HG02840 (cell line): ENCODE results near the gene ESPNL.

Source experiments
- ATAC-seq: cut with Tn5 transposase; IDR thresholded peaks from one replicate; pipeline ENCODE4 v1.9.1; 2021; ENCODE audit warnings: mild to moderate bottlenecking, moderate library complexity, moderate number of reproducible peaks; ENCODE audit not compliant: unreplicated experiment, low FRiP score

ESPNL gene

DNA sequence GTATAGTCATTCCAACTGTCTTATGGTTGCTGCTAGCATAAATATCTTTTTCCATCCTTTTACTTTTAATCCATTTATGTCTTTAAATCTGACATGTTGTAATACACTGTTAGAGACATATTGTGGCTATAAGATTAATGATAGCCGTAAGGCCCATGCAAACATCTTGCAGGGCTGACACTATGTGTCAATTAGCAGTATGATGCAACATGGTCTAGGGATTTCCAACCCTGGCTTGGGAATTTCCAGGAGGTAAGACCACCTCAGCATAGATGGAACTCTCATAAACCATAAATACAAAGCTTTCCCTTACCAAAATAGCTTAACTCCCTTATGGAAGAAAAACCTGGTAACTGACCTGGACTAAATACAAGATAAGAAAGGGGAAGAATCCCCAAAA is 22.8 kb upstream of the ESPNL start:
- ATAC-seq, result no peak

DNA sequence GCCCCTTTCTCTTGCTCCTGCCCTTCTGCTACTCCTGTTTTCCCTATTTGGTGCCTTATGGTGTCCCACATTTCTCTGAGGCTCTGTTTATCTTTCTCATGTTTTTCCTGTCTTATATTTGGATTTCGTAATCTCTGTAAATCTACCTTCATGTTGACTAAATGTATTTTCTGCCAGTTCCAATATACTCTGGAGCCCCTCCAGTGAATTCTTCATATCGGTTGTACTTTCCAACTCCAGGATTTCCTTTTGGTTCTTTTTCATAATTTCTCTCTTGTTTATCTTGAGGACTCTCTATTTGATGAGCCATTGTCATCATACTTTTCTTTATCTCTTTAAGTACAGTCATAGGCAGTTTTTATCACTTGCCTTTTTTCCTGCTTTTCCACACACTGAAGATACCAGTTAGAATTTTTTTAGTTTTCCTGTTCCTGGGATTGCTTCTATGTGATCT is 20.2 kb upstream of the ESPNL start:
- no peak for ATAC-seq

DNA sequence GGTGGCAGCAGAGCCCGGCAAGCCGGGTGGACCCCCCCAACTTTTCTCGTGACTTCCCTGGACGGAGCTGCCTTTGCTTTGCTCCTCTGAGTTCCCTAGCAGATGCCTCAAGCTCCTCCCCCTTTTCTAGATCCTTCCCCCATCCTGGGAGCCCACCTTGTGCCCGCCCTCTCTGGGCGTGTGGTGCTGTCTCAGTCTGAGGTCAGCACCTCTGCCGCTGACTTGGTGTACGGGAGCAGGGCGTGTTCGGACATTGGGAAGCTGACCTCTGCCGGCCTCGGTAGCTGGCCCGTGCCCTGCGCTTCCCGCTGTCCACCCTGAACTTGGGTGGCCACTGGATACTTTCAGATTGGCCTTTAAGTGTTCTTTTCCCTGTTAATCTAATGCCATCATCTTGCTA is 19.6 kb upstream of the ESPNL start:
- no peak for ATAC-seq

DNA sequence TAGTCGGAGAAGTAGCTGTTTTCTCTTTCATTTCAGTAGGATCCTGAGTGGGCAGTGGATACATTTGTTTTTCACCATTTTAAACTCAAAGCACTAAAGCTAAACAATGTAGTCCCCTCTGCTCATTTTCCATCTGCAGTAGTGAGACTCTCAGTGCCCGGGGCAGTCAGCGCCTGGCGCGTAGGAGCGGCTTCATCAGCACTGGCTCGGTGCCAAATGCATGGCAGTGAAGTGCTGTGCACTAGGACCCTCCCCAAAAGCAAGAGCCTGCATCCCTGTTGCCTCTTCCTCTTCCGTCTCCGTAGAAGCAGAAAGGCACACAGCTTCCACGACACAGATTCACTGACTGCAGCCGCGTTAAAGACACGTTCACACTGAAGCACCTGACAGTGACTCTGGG is 19.0 kb upstream of the ESPNL start:
- no peak for ATAC-seq

DNA sequence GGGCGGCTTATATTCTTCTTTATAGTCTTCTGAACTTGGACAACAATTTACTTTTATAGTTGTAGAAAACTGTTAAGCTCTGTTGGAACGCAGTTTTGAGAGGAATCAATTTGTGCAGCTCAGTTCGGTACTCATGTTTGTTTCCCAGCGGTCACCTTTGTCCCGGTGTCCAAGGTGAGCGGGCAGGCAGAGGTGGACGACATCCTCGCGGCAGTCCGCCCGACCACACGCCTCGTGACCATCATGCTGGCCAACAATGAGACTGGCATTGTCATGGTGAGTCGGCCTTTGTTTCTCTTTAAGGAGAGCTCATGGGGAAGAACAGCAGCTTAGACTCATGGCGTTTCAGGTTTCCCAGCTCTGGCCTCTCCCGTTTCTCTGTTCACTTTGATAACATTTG is 18.6 kb upstream of the ESPNL start:
- no peak for ATAC-seq

DNA sequence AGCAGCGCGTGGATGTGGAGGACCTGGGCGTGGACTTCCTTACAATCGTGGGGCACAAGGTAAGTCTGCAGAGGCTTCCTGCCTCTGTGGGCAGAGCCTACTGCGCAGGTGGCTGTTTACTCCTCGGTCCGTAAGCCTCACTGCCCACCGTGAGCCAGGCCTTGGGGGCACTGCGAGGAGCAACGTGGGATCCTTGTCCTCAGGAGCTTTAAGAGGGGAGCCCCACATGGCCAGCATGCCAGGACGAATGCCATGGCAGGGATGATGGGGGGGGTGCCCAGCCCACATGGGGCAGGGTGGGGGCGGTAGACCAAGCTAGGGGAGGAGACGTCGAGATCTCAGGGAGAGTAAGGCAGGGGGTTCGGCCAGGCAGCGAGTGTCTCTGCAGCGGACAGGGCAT is 18.0 kb upstream of the ESPNL start:
- no peak for ATAC-seq

DNA sequence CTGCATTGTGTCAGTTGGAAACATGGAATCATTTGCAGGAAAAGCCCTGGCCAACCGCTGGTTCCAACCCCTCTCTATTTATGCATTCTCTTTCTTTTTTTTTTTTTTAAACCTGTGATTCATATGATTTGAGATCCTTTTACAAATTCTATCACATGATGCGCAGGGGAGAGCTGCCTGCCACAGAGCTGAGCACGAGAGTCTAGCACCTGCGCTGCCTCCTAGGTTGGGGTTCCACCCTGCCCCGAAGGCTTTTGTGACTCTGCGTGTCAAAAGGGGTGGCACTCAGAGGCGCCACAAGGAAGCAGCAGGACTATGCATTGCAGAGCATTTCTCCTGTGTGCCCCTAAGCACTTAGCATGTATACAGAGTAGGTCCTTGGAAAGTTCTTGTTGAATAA is 17.3 kb upstream of the ESPNL start:
- ATAC-seq, result no peak

DNA sequence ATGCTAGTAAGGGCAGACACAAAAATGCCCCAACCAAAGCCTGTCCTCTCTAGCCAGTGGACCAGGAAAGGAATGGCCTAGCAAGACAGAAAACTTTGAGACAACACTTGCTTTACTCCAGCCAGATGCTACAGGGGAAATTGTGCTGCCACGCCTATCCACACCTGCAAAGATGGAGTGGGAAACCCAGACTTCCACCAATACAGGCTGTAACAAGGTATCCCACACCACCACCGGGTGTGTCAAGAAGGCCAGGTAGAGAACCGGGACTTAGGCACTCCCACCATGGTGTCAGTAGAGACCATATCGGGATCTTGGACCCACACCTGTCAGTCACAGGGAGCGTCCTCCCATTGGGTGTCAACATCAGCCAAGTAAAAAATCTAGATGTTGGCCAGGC is 16.2 kb upstream of the ESPNL start:
- ATAC-seq, result no peak

DNA sequence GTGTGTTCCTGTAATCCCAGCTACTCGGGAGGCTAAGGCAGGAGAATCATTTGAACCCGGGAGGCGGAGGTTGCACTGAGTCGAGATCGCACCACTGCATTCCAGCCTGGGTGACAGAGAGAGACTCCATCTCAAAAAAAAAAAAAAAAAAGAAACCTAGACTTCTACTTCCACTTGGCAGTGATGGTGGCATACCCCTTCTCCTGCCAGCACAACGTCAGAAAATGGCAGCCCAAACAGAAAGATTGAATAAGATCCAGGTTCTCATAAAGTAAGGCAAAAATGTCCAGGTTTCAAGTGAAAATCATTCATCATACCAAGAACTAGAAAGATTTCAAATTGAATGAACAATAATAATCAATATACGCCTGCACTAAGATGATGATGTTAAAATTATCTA is 15.4 kb upstream of the ESPNL start:
- ATAC-seq, result no peak

DNA sequence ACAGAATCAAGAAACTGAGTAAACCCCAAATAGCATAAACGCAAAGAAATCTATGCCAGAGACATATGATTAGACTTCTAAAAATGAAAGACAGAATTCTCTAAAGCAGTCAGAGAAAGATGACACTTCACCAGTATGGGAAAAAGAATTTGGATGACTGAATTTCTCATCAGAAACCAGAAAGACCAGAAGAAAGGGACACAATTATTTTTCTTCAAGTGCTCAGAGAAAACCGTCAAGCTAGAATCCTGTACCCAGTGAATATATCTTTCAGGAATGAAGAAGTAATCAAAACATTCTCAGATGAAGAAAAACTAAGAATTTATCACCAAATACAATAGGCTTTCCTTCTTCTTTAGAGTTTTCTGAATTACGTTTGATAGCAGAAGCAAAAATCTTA is 14.2 kb upstream of the ESPNL start:
- no peak for ATAC-seq

DNA sequence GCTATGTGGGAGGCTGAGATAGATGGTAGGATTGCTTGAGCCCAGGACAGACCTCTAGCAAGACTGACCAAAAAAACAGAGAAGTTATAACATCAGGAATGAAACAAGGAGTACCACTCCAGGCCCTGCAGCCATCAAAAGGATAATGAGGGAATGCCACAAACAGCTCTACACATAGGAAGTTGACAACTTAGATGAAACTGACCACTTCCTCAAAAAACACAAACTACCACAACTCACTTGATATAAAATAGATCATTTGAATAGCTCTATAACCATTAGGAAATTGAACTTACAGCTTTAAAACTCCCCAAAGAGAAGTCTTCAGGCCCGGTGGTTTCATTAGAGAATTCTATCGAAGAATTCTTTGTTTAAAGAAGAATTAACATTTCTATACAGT is 12.9 kb upstream of the ESPNL start:
- ATAC-seq, result no peak

DNA sequence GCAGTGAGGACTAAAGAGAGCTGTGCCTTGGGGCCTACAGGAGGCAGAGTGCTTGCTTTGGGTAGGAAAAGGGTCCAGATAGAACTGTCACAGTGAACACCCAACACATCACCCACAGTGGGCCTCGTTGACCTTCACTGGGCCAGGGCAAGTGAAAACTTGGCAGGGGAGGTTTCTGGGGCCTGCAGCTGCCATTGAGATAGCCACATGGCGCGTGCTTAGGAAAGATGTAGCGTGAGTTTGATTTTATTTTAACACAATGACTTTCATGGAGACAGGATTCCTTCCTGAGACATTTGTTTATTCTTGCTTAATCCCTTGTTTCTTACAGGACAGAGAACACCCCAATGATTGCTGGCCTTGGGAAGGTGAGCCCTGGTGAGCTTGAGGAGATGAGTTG is 9.3 kb upstream of the ESPNL start:
- no peak for ATAC-seq

DNA sequence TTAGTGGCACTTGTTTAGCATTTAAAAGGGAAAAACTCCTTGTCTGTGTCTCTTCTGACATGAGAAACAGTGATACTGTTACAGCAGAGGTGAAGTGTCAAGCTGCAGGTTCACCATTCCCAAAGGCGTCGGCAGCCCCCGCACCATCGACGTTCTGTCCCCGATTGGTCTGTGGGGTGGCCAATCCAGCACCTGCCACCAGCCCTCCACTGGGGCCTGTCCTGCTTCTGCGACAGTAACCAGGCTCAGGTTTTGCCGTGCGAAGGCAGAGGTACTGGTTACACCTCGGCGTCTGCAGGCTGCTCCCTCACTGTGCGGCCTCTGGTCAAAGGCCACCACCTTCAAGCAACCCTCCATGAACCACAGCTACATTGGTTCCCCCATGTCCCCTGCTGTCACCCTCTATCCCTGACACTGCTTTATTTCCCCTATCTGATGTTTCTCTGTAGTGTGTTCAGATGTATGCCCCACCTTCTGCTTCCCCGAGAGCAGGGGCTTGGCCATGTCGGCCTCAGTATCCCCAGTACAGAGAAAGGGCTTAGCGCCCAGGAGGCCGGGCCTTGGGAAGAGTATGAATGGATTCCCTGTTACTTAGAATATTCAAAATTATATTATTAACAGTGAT is 8.6 kb upstream of the ESPNL start:
- ATAC-seq, result no peak

DNA sequence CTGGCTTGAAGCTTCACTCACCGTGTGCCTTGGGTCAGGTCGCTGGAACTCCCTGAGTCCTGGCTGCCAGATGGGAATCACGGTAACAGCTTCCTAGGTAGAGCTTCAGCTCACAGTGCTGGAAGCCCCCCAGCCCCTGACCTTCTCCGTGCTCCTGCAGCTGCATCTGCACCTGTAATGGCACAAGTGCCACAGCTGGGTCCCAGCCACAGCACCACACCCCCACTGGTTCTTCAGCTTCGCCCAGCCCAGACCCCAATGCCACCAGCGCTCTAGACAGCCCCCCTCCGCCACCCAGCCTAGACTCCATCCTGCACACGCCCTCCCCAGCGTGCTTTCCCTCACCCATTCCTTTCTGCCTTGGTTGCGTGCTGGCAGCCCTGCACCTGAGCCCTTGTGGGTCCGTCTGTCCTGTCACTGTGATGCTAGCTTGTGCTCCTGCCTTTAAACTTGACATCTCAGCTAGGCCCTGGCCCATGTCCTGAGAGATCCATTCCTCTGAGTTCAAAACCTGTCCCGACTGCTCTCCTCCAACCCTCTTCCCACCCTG is 7.6 kb upstream of the ESPNL start:
- no peak for ATAC-seq

DNA sequence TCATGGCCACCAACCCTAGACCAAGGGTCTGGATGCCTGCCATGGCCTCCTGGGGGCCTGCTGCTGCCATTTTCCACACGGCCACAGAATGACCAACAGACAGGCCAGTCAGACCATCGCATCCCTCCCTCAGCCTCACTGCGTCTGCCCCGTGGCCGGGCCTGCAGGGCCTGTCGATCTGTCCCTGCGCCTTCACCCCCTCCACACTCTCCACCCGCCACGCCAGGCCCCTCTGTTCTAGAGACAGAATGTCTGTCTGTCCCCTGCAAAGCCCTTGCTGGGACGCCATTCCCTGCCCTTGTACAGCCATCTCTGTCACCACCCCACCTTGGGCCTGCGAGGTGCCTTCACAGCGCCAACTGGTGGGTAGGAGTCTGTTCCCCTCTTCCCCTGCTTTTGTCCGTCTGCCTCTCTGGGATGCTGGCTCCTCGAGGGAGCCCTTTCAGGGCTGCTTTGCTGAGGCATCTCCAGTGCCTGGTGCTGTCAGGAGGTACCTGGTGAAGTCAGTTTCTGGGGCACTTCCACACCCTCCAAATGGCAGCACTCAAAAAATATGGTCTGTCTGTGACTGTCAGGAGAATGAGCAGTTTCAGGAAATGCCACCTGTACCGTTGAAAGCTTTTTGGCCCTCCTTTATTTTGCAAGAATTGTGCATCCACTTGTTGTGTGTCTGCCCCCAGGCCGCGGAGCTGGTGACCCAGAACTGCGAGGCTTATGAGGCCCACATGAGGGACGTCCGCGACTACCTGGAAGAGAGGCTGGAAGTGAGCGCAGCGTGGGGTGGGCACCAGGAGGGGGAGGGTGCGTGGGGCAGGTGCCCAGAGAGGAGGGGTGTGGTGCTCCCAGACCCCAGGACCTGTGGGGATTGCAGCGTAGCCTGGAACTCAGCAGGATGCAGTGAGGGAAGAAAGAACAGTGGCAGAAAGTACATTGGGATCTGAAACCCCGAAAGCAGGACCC is 6.7 kb upstream of the ESPNL start:
- ATAC-seq, result no peak

DNA sequence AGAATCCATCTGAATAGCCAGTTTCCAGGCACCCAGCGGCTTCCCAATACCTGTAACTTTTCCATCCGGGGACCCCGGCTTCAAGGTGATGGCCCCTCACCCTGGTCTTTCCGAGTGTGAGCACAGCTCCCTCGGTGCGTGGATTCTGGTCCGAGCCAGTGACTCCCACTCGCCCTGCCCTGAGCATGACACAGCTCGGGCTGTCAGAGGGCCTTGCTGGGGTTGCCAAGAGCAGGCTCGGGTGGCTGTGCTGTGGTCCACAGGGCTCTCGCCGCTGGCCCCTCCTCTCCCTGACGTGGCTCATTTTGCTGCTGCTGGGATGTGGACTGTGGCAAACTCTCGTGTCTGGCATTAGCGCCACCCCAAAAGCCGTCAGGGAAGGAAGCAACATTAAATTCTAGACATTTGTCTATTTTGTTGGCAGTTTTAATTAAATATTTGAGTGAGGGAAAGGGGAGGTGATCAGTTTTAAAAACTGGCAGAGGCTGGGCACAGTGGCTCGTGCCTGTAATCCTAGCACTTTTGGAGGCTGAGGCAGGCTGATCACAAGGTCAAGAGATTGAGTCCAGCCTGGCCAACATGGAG is 5.6 kb upstream of the ESPNL start:
- ATAC-seq, result no peak

DNA sequence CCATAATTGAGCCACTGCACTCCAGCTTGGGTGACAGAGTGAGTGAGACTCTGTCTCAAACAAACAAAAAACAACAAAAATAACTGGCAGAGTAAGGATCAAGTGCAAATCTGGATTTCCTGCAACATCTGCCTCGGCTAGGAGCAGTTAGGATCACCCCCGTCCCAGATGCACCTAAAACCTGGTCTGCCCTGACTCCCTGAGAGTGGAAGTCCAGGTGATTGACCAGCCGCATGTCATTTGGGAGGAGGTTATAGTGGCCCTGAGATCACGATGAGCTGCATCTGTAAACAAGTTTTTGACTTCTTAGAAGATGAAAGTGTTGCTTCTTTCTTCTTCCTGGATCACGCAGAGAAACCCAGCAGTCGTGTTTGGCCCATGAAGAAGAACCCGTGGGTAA is 5.0 kb upstream of the ESPNL start:
- ATAC-seq, result no peak

DNA sequence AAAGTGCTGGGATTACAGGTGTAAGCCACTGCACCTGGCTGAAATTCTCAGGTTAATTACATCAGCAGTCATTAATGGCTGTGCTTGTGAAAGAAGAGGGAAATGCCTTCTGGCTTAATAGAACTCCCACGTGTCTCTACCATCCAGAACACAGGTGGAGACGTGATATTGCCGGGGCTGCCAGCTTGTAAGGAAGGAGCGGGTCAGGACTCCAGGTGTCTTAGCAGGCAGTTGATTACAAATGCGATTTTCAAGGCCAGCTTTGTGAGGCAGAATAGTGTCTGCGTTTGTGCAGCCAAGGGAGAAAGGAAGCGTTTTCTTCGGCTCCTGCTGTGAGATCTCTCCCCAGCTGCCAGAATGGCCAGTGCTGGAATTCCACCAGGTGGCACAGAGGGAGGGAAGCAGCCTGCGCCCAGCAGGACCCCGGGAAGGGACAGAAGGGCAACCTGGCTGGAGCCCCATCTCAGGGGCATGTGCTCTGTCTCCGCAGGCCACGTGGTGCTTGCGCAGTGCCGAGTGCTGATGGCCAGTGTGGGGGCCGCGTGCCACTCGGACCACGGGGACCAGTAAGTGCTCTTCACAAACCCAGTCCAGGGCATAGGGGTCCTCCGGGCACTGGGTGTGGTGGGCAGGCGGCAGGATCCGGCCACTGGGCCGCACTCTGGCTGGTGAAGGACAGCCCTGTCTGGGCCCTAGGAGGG is 3.7 kb upstream of the ESPNL start:
- ATAC-seq, result no peak

DNA sequence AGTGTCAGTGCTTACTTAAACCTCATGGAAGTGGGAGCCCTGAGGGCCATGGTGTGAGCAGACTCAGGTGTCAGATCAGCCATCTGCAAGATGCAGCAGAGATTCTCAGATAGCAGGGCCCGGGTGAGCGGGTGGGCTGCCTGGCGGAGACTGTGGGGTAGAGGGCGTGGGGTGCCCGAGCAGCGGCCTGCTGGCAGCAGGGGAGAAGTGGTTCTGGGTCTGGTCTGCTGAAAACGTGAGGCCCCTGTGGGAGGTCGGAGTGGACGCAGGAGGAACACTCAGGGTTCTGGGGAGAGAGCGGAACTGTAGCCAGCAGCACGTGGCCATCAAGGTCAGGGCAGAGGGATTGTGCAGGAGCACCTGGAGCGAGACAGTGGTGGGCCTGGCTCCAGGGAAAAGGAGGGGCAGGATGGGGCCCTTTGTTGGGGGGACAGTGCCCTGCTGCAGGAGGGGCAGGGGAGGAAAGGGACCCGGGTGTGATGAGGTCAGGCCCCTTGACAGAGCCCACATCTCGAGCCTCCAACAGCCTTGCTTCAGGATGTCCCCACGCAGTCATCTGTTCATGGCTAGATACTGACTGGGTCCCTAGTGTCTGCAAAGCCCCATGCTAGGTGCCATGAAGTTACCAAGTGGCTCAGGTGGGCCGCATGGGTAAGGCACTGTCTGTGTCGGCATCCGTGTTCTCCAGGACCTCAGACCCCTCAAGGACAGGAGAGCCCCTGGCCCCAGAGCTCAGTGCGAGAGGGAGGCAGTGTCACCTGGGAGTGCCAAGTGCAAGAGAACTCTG is 2.7 kb upstream of the ESPNL start:
- ATAC-seq, result no peak
